IPS-18c (cell line): Measurements from ENCODE around the gene ANKRD26.
A peak's percentile ranks its signal among the peaks of the same experiment; 100 is the strongest.
"Not testable (repeated sequence)": the region's sequence is repeated elsewhere in the genome, so short reads cannot be mapped to it uniquely, and the experiment has no call there.

Source experiments
- H3K4me3 ChIP-seq: 2 replicates; pipeline ENCODE4 v1.7.0; 2013; ENCODE audit warnings: low read depth, mild to moderate bottlenecking, low read length, moderate library complexity; ENCODE audit not compliant: insufficient read depth
- H3K9me3 ChIP-seq: one replicate; pipeline ENCODE4 v1.6.1; 2013; ENCODE audit warnings: mild to moderate bottlenecking, low read length, moderate library complexity; ENCODE audit not compliant: control insufficient read depth, insufficient read depth

Gene ANKRD26

GRCh38 chr10:27099916-27100812, at the start of gene ANKRD26:
Gene ANKRD26, minus strand, starts transcription at chr10:27100494. Its CDS starts 168 bp downstream, at chr10:27100326.
- Histone ChIP-seq H3K4me3 (peak within 1 kb of the TSS; percentile 89), H3K9me3 (no peaks in the 10 kb centered on the region)

- Histone ChIP-seq H3K9me3 (no peaks in the 10 kb centered on the region), H3K4me3 (no peak overlapping the region)
Measured at GRCh38 chr10:27147701-27148100, 47.4 kb upstream of the ANKRD26 start.

- H3K4me3 ChIP-seq = no peak overlapping the region
- H3K9me3 ChIP-seq = no peaks in the 10 kb centered on the region
Measured at GRCh38 chr10:27145937-27146336, 45.6 kb upstream of the ANKRD26 start.

- Histone ChIP-seq H3K4me3 (no peak overlapping the region), H3K9me3 (no peaks in the 10 kb centered on the region)
Measured at GRCh38 chr10:27143686-27144085, 43.4 kb upstream of the ANKRD26 start.

- Histone ChIP-seq H3K9me3 (no peaks in the 10 kb centered on the region), H3K4me3 (no peak overlapping the region)
Measured at GRCh38 chr10:27138277-27138676, 38.0 kb upstream of the ANKRD26 start.

DNA sequence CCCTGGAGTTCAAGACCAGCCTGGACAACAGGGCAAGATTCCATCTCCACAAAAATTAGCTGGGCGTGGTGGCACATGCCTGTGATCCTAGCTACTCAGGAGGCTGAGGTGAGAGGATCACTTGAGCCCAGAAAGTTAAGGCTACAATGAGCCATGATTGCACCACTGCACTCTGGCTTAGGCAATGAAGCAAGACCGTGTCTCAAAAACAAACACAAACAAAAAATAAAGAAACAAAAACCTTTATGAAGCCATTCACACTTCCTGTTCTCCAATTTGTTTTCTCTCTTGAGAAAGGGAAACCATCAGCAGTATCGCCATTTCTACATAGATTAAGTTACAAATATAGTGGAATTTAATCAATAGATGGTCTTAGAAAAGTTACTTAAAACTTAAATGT, 34.1 kb upstream of the ANKRD26 start:
- Histone ChIP-seq H3K4me3 (no peak overlapping the region), H3K9me3 (no peaks in the 10 kb centered on the region)

DNA sequence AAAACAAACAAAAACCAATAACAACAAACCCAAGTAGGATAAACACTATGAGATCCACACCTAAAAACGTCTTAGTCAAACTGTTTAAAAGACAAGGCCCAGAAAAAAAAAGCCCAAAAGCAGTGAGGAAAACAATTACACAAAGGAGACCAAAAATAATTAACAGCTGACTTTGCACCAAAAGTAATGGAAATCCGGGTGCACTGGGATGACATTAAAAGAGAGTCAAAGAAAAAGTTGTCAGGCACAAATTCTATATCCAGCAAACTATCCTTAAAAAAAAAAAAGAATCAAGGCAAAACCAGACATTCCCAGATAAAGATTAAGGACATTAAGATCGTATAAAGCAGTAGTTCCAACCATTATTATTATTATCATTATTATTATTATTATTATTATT, 7.9 kb upstream of the ANKRD26 start:
- Histone ChIP-seq H3K4me3 (no peak overlapping the region), H3K9me3 (peaks cover 2% of the 10 kb centered on the region)

DNA sequence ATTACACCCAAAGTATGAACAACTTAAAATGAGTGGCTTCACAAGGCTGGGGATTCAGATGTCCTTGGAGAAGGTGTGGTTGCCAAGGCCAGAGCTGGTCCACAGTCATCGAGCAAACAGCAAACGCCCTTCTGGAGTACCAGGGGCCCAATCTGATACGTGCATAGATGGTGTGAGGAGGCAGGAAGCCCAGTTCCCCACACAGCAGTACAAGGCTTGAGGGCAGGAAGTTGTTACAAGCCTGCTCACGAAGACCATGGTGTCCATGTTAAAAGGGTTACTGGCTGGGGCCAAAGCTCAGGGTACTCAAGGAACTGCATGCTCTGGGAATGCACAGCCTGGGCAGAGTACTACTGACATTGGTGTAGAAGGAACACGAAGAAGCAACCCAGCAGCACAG, 4.6 kb upstream of the ANKRD26 start:
- no peak overlapping the region for H3K4me3 ChIP-seq
- no peaks in the 10 kb centered on the region for H3K9me3 ChIP-seq

DNA sequence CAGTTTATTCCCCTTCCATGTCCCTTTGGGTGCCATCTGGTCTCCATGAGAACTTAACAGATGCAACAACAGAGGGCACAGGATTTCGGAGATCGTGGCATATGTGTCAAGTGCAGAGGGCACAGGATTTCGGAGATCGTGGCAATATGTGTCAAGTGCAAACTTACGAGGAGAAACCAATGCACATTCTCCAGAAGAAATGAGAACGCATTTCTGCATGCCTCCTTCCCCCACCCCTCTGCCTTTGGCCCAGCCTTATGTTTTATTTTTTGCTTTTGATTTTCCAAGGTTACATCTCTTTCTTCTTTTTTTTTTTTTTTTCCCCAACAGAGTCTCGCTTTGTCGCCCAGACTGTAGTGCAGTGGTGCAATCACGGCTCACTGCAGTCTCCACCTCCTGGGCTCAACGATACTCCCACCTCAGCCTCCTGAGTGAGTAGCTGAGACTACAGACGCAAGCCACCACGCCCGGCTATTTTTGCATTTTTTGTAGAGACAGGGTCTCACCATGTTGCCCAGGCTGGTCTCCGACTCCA, 586 bp upstream of the ANKRD26 start:
- H3K9me3 ChIP-seq = no peaks in the 10 kb centered on the region
- peak overlapping the region; percentile 89 for H3K4me3 ChIP-seq

DNA sequence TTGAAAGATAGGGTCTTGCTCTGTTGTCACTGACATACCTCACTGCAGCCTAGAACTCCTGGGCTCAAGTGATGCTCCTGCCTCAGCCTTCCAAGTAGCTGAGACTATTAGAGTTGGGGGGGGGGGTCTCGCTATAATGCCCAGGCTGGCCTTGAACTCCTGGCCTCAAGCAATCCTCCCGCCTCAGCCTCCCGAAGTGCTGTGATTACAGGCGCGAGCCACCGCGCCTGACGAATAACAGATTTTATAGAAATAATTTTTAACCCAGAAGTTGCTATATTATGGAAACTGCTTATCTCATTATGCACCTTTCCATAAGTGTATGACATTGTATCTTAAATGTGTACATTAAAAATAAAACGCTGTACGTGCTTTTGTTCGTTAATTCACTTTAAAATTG, 846 bp downstream of the ANKRD26 start:
- Histone ChIP-seq H3K9me3 (no peaks in the 10 kb centered on the region), H3K4me3 (peak overlapping the region; percentile 89)

DNA sequence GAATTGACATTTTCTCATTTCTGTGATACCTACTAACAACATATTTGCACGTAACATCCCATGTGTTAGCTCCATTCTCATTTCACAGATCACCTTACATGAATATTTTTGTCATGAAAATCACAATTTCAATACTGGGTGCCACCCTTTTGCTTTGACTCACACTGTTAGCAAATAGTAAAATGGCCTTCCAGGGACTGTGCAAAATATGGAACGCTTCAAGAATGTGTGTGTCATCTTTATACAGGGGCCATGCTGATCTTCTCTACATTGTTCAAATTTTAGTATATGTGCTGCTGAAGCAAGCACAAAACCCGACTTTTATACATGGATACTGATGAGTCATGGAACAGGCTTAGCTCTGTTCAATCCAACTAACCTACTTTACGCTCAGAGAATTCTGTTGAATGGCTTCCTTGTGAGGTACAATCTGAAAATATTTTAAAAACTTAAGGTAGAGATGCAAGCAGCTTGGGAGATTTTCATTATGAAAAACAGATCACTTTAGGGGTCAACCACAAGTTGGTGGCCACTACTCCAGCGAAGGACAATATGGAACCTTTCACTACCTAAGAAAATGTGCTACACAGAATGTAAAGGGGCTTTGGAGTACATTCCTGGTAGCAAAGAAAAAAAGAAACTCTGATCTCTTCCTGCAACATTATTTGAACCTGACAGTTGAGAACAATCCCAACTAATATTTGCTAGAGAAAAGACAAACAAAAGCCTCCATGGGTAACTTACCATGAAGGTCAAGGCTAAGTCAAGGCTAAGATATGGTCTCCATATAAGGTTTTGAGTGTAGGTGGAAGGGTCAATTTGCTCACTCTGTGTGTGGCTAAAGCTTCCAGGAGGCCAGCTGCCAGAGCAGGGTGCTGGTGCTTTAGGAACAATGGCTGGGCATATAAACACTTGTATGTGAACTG, 11.9 kb downstream of the ANKRD26 start:
- H3K9me3 ChIP-seq = no peaks in the 10 kb centered on the region
- H3K4me3 ChIP-seq = no peak overlapping the region

GRCh38 chr10:27072436-27073114, 27.7 kb downstream of the ANKRD26 start:
- Histone ChIP-seq H3K9me3 (no peaks in the 10 kb centered on the region), H3K4me3 (no peak overlapping the region)

DNA sequence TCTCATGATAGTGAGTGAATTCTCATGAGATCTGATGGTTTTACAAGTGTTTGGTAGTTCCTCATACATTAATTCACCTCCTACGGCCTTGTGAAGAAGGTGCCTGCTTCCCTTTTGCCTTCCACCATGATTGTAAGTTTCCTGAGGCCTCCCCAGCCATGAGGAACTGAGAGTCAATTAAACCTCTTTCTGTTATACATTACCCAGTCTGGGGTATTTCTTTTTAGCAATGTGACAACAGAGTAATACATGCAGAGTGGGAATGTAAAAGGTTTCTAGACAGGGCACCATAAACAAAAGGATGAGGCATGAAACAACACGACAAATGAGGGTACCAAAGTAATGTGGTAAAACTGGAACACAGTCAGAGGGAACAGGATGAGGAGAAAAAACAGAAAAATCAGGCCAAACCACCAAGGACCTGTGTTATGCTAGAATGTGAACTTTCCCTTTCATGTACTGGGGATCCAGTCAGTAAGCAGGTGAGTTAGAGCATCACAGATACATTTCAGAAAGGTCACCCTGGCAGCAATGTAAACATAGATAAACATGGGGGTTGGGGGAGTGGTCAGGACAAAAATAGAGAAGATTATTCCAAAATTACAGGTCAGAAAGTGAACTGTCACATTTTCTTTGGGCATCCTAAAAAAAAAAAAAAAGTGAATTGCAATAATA, 31.9 kb downstream of the ANKRD26 start:
- Histone ChIP-seq H3K4me3 (no peak overlapping the region), H3K9me3 (no peaks in the 10 kb centered on the region)

GRCh38 chr10:27065084-27065483, 35.2 kb downstream of the ANKRD26 start:
- Histone ChIP-seq H3K9me3 (no peaks in the 10 kb centered on the region), H3K4me3 (no peak overlapping the region)

DNA sequence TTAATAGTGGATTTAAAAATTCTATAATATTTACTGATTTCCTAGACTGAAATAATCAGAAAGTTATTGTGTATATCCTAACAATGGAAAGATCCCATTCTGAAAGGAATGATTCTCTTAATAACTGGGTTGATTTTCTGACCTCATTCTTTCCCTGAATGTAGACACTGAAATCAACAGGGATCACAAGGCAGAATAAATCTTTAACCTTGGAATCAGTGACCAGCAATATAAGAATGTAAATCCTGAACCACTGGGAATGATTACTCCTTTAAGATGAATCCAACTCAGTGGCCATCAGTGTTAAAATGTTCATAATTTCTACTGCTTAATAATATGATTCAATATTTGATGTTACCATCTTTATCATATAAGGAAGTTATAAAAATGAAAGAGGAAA, 47.6 kb downstream of the ANKRD26 start:
- Histone ChIP-seq H3K9me3 (no peaks in the 10 kb centered on the region), H3K4me3 (no peak overlapping the region)

DNA sequence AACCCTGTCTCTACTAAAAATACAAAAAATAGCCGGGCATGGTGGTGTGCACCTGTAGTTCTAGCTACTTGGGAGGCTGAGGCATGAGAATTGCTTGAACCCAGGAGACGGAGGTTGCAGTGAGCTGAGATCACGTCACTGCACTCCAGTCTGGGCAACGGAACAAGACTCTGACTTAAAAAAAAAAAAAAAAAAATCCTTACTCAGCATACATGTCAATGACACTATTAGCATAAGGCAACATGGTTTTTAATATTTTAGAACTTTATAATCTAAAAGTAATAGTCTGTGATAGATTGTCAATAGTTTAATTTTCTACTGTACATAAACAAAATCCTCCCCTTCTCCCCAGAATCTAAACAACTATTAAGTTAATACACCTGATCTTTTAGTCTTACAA, 55.0 kb downstream of the ANKRD26 start:
- not testable (repeated sequence) for H3K9me3 ChIP-seq, H3K4me3 ChIP-seq

- H3K4me3 ChIP-seq = no peak overlapping the region
- H3K9me3 ChIP-seq = no peaks in the 10 kb centered on the region
Measured at GRCh38 chr10:27041196-27041595, 59.1 kb downstream of the ANKRD26 start.
